ENCODE data around the gene OR5K4. TPM values are rescaled to one million over a fixed set of nuclear protein-coding genes. Genes with fewer than 3 reads are reported as not detected.

Gene OR5K4
- polyA plus RNA-seq, 1 of the 3 experiments (the other 2 are of a cell fraction): not detected

DNA sequence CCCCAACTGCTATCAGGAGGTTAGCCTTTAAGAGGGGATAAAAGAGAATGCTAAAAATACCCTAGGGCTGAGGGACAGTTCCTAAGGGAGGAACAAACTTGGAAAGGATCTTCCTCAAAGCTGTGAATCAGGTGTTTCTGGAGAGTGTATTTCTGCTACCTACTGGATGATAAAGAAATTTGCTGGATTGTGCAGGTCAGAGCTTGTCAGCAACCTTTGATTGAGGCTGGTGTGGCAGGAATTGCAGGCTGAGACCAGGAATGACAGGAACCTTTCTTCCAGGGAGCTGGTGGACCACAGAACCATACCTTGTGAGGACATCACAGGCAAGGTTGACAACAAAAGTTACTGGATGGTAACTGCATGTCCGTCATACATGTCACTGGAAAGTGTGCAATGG lies 14.6 kb upstream of the OR5K4 start:
- Histone ChIP-seq H3K27ac (ENCODE audit: low read depth in 2 of 2, low read length in 1 of 2) (no peak overlapping the region), H3K4me1 (ENCODE audit: control insufficient read depth in 1 of 2, insufficient read depth in 2 of 2, low read depth in 1 of 2, low read length in 1 of 2) (no peaks in the 10 kb centered on the region), H3K4me3 (ENCODE audit: low read depth in 2 of 2, low read length in 1 of 2) (no peak overlapping the region), H4K20me1 (ENCODE audit: insufficient read depth) (no peaks in the 10 kb centered on the region), H3K4me2 (no peak overlapping the region), H3K27me3 (ENCODE audit: insufficient read depth) (no peaks in the 10 kb centered on the region), H3K9me3 (no peaks in the 10 kb centered on the region), H3K36me3 (replicated peaks in 1 of 2; ENCODE audit: control insufficient read depth in 1 of 2, insufficient read depth in 2 of 2, low read length in 1 of 2) (no peaks in the 10 kb centered on the region), H3K9me2 (no peaks in the 10 kb centered on the region), H3K79me2 (ENCODE audit: insufficient read depth) (no peaks in the 10 kb centered on the region), H2AFZ (ENCODE audit: low read depth) (no peak overlapping the region), H3K9ac (no peak overlapping the region), H3F3A (replicated peaks; ENCODE audit: insufficient read depth) (no peaks in the 10 kb centered on the region)
- WGBS (ENCODE audit: low lambda C conversion rate): 0% methylated on average over 1 of the region's 1 CpG
- DNase-seq: no peak
- POLR2A ChIA-PET: no interaction called here
- TF ChIP-seq RAD21 (IDR thresholded peaks at IDR 0.05; ENCODE audit: low read length): no peak
- TF ChIP-seq SIN3A (IDR thresholded peaks at IDR 0.05; ENCODE audit: borderline replicate concordance, low read depth, low read length): no peak
- TF ChIP-seq TEAD4 (IDR thresholded peaks at IDR 0.05; ENCODE audit: borderline replicate concordance, insufficient read depth): no peak
- TF ChIP-seq USF1 (IDR thresholded peaks at IDR 0.05; ENCODE audit: borderline replicate concordance, low read depth): no peak
- TF ChIP-seq NFIC (IDR thresholded peaks at IDR 0.05; ENCODE audit: borderline replicate concordance): no peak
- TF ChIP-seq MEF2A (IDR thresholded peaks at IDR 0.05; ENCODE audit: borderline replicate concordance, low read depth): no peak
- no peak for TF ChIP-seq FOXM1 (IDR thresholded peaks at IDR 0.05; ENCODE audit: low read depth)
- no peak for TF ChIP-seq JUND (IDR thresholded peaks at IDR 0.05)
- TF ChIP-seq, protein P1, sequence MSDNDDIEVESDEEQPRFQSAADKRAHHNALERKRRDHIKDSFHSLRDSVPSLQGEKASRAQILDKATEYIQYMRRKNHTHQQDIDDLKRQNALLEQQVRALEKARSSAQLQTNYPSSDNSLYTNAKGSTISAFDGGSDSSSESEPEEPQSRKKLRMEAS (IDR thresholded peaks at IDR 0.05; ENCODE audit: low read depth): no peak
- TF ChIP-seq SMC3 (IDR thresholded peaks at IDR 0.05; ENCODE audit: low read depth, low read length): no peak
- TF ChIP-seq CHD2 (IDR thresholded peaks at IDR 0.05; ENCODE audit: low read length, partially characterized antibody): no peak
- no peak for TF ChIP-seq RCOR1 (IDR thresholded peaks at IDR 0.05; ENCODE audit: low read length)
- TF ChIP-seq GATA2 (CRISPR knock-in tag; IDR thresholded peaks at IDR 0.05): no peak
- TF ChIP-seq PBX3 (IDR thresholded peaks at IDR 0.05): no peak
- no peak for TF ChIP-seq ZBTB33 (IDR thresholded peaks at IDR 0.05; ENCODE audit: borderline replicate concordance, low read depth)
- CTCF ChIA-PET: interaction anchor here (2.7 to 2.9 kb wide), 2 partner anchors 10 to 299 kb away, joined by 9 to 18 read pairs; no protein-coding TSS in a partner anchor

DNA sequence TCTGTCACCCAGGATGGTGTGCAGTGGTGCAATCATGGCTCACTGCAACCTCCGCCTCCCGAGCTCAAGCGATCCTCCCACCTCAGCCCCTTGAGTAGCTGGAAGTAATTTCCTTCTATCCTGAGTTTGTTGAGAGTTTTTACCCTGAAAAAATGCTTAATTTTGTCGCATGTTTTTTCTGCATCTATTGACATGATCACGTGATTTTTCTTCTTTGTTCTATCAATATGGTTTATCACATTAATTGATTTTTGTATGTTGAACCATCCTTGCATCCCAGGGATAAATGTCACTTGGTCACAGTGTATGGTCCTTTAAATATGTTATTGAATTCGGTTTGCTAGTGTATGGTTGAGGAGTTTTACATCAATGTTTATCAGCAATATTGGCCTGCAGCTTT lies 11.9 kb upstream of the OR5K4 start:
- Histone ChIP-seq H3K9me2 (no peaks in the 10 kb centered on the region), H2AFZ (ENCODE audit: low read depth) (no peak overlapping the region), H3K4me2 (no peak overlapping the region), H3F3A (replicated peaks; ENCODE audit: insufficient read depth) (no peaks in the 10 kb centered on the region), H3K27me3 (ENCODE audit: insufficient read depth) (no peaks in the 10 kb centered on the region), H3K36me3 (replicated peaks in 1 of 2; ENCODE audit: control insufficient read depth in 1 of 2, insufficient read depth in 2 of 2, low read length in 1 of 2) (no peaks in the 10 kb centered on the region), H3K4me3 (ENCODE audit: low read depth in 2 of 2, low read length in 1 of 2) (no peak overlapping the region), H3K79me2 (ENCODE audit: insufficient read depth) (no peaks in the 10 kb centered on the region), H3K4me1 (ENCODE audit: control insufficient read depth in 1 of 2, insufficient read depth in 2 of 2, low read depth in 1 of 2, low read length in 1 of 2) (no peaks in the 10 kb centered on the region), H3K9ac (no peak overlapping the region), H4K20me1 (ENCODE audit: insufficient read depth) (no peaks in the 10 kb centered on the region), H3K9me3 (no peaks in the 10 kb centered on the region), H3K27ac (ENCODE audit: low read depth in 2 of 2, low read length in 1 of 2) (no peak overlapping the region)
- no peak for DNase-seq
- 3% methylated on average over 6 of the region's 6 CpGs for WGBS (ENCODE audit: low lambda C conversion rate)
- ChIA-PET POLR2A (no interaction called here), CTCF (interaction anchor here (4.0 kb wide), 1 partner anchor 12 kb away, joined by 19 read pairs; no protein-coding TSS in a partner anchor)
- TF ChIP-seq, protein P2, sequence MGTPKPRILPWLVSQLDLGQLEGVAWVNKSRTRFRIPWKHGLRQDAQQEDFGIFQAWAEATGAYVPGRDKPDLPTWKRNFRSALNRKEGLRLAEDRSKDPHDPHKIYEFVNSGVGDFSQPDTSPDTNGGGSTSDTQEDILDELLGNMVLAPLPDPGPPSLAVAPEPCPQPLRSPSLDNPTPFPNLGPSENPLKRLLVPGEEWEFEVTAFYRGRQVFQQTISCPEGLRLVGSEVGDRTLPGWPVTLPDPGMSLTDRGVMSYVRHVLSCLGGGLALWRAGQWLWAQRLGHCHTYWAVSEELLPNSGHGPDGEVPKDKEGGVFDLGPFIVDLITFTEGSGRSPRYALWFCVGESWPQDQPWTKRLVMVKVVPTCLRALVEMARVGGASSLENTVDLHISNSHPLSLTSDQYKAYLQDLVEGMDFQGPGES (IDR thresholded peaks at IDR 0.05; ENCODE audit: low read depth, low read length): no peak
- TF ChIP-seq TEAD4 (IDR thresholded peaks at IDR 0.05; ENCODE audit: borderline replicate concordance, insufficient read depth) (no peak), EP300 (IDR thresholded peaks at IDR 0.05; ENCODE audit: borderline replicate concordance in 1 of 2, low read depth in 1 of 2, low read length in 1 of 2) (no peak), YY1 (IDR thresholded peaks at IDR 0.05; ENCODE audit: low read depth) (no peak), NFIC (IDR thresholded peaks at IDR 0.05; ENCODE audit: borderline replicate concordance) (no peak), TCF12 (IDR thresholded peaks at IDR 0.05) (no peak), TAF1 (IDR thresholded peaks at IDR 0.05; ENCODE audit: borderline replicate concordance, low read depth, low read length) (no peak)
- TF ChIP-seq, protein P1 (IDR thresholded peaks at IDR 0.05; ENCODE audit: low read depth): no peak

Data from SK-N-SH (cell line).